Endothelial cell (in vitro differentiated cells): ENCODE results near the gene UBE3B. TPM values are rescaled to one million over a fixed set of nuclear protein-coding genes. Genes with fewer than 3 reads are reported as not detected.

Source experiments
- DNase-seq: peaks from one replicate; pipeline ENCODE4 v3.0.0; 2021; ENCODE audit warnings: low spot score
- H3K27ac Mint-ChIP-seq: one replicate; pipeline ENCODE4 v1.8.0; 2021; ENCODE audit warnings: mixed read lengths, inconsistent platforms; ENCODE audit not compliant: unreplicated experiment
- H3K27me3 Mint-ChIP-seq: one replicate; pipeline ENCODE4 v1.8.0; 2021; ENCODE audit warnings: mild to moderate bottlenecking, moderate library complexity, mixed read lengths, inconsistent platforms; ENCODE audit not compliant: unreplicated experiment
- H3K36me3 Mint-ChIP-seq: one replicate; pipeline ENCODE4 v1.8.0; 2021; ENCODE audit warnings: mild to moderate bottlenecking, low read depth, mixed read lengths, inconsistent platforms; ENCODE audit not compliant: unreplicated experiment
- H3K4me1 Mint-ChIP-seq: one replicate; pipeline ENCODE4 v1.8.0; 2021; ENCODE audit warnings: mild to moderate bottlenecking, mixed read lengths, inconsistent platforms; ENCODE audit not compliant: unreplicated experiment
- H3K4me3 Mint-ChIP-seq: one replicate; pipeline ENCODE4 v1.8.0; 2021; ENCODE audit warnings: mild to moderate bottlenecking, mixed read lengths, inconsistent platforms; ENCODE audit not compliant: unreplicated experiment
- H3K9me3 Mint-ChIP-seq: one replicate; pipeline ENCODE4 v1.8.0; 2021; ENCODE audit warnings: mixed read lengths, inconsistent platforms; ENCODE audit not compliant: unreplicated experiment
- CTCF ChIP-seq: fragments of 200-600 bp; sonication (generic); IDR thresholded peaks from one replicate; pipeline ENCODE4 v1.5.0; 2021; ENCODE audit warnings: antibody characterized with exemption; ENCODE audit not compliant: unreplicated experiment
- total RNA-seq: library from RNA; stranded (reverse); fragmentation: NEBNext Ultra II Directional; extraction: Animal tissue kit (Norgen Biotek cat#: 25700); gene quantifications from one replicate; pipeline ENCODE4 v1.2.1, GENCODE V29; 2021; ENCODE audit not compliant: unreplicated experiment

UBE3B gene
- total RNA-seq, 1 donor from 2014 or later: 44.3 TPM

- H3K4me3 Mint-ChIP-seq: no peak overlapping the region
- no peak for DNase-seq
- H3K36me3 Mint-ChIP-seq: peaks cover 25% of the 10 kb centered on the region
- no peaks in the 10 kb centered on the region for H3K4me1 Mint-ChIP-seq
- no peaks in the 10 kb centered on the region for H3K9me3 Mint-ChIP-seq
- H3K27me3 Mint-ChIP-seq: peaks cover 3% of the 10 kb centered on the region
- no peak for TF ChIP-seq CTCF
- no peak overlapping the region for H3K27ac Mint-ChIP-seq
Measured at GRCh38 chr12:109535863-109536250, 58.4 kb downstream of the UBE3B start.

- no peaks in the 10 kb centered on the region for H3K9me3 Mint-ChIP-seq
- no peaks in the 10 kb centered on the region for H3K4me1 Mint-ChIP-seq
- H3K27ac Mint-ChIP-seq: no peak overlapping the region
- peaks cover 5% of the 10 kb centered on the region for H3K27me3 Mint-ChIP-seq
- H3K4me3 Mint-ChIP-seq: no peak overlapping the region
- no peak for DNase-seq
- H3K36me3 Mint-ChIP-seq: peaks cover 20% of the 10 kb centered on the region
- TF ChIP-seq CTCF: no peak
Measured at GRCh38 chr12:109537136-109537535, 59.7 kb downstream of the UBE3B start.

- Mint-ChIP-seq H3K4me1 (no peaks in the 10 kb centered on the region), H3K36me3 (peaks cover 17% of the 10 kb centered on the region), H3K4me3 (no peak overlapping the region), H3K9me3 (no peaks in the 10 kb centered on the region), H3K27ac (no peak overlapping the region), H3K27me3 (peaks cover 2% of the 10 kb centered on the region)
- TF ChIP-seq CTCF: no peak
- DNase-seq: no peak
Measured at GRCh38 chr12:109538191-109538863, 60.9 kb downstream of the UBE3B start.

GRCh38 chr12:109539508-109539907 is 62.1 kb downstream of the UBE3B start:
- H3K27me3 Mint-ChIP-seq: peaks cover 2% of the 10 kb centered on the region
- no peak overlapping the region for H3K4me3 Mint-ChIP-seq
- no peak for DNase-seq
- H3K36me3 Mint-ChIP-seq: peaks cover 14% of the 10 kb centered on the region
- no peak for TF ChIP-seq CTCF
- no peaks in the 10 kb centered on the region for H3K9me3 Mint-ChIP-seq
- no peak overlapping the region for H3K27ac Mint-ChIP-seq
- peaks cover under 1% of the 10 kb centered on the region for H3K4me1 Mint-ChIP-seq

GRCh38 chr12:109540526-109541412 is 63.3 kb downstream of the UBE3B start:
- Mint-ChIP-seq H3K27me3 (peaks cover 3% of the 10 kb centered on the region), H3K4me3 (no peak overlapping the region), H3K27ac (no peak overlapping the region), H3K36me3 (peaks cover 2% of the 10 kb centered on the region), H3K4me1 (peaks cover 6% of the 10 kb centered on the region), H3K9me3 (no peaks in the 10 kb centered on the region)
- no peak for TF ChIP-seq CTCF
- DNase-seq: no peak
